IPS DF 6.9 (cell line): ENCODE results near the gene FNIP2.
A peak's percentile ranks its signal among the peaks of the same experiment; 100 is the strongest.
"Not testable (repeated sequence)": the region's sequence is repeated elsewhere in the genome, so short reads cannot be mapped to it uniquely, and the experiment has no call there.

Source experiments
- DNase-seq: peaks from one replicate; pipeline ENCODE4 v3.0.0-alpha.2; 2013; ENCODE audit warnings: low read depth, low spot score
- H3K27ac ChIP-seq: one replicate; pipeline ENCODE4 v1.5.1; 2013; ENCODE audit warnings: low read length, control low read depth
- H3K27me3 ChIP-seq: 2 replicates; pipeline ENCODE4 v1.6.1; 2013; ENCODE audit warnings: mild to moderate bottlenecking, low read length; ENCODE audit not compliant: control insufficient read depth, insufficient read depth
- H3K36me3 ChIP-seq: 2 replicates; pipeline ENCODE4 v1.6.1; 2013; ENCODE audit warnings: low read length; ENCODE audit not compliant: control insufficient read depth, insufficient read depth
- H3K4me1 ChIP-seq: 2 replicates; pipeline ENCODE4 v1.6.1; 2013; ENCODE audit warnings: low read length; ENCODE audit not compliant: control insufficient read depth, insufficient read depth
- H3K4me3 ChIP-seq: 2 replicates; pipeline ENCODE4 v1.5.1; 2013; ENCODE audit warnings: mild to moderate bottlenecking, low read length
- H3K9me3 ChIP-seq: 2 replicates; pipeline ENCODE4 v1.6.1; 2013; ENCODE audit warnings: low read length, inconsistent platforms; ENCODE audit not compliant: control insufficient read depth, insufficient read depth
- WGBS: extraction: QIAGEN DNeasy Blood & Tissue Kit; methylation state at CpG from one replicate; pipeline ENCODE4 v1.1.7; 2013; ENCODE audit warnings: mixed read lengths, missing lambda C conversion rate; ENCODE audit not compliant: insufficient read length, insufficient coverage; 5-methylcytosine and 5-hydroxymethylcytosine counted together

The FNIP2 gene

DNA sequence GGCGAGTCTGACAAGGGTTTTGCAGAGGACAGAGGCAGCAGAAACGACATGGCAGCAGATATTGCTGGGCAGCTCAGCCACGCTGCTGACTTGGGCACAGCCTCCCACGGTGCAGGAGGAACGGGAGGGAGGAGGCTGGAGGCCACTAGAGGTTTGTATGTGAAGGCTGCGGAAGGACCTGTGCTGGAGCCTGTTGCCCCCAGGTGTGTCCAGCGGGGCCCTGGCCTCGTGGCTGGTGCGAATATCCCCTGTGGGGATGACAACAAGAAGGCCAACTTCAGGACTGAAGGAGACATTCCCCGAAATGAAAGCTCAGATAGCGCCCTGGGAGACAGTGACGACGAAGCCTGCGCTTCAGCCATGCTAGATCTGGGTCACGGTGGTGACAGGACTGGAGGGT is 100.2 kb downstream of the FNIP2 start:
- WGBS = no CpG with 5 or more reads among the region's 15 CpGs
- Histone ChIP-seq H3K27me3 (no peaks in the 10 kb centered on the region), H3K36me3 (no peaks in the 10 kb centered on the region)

DNA sequence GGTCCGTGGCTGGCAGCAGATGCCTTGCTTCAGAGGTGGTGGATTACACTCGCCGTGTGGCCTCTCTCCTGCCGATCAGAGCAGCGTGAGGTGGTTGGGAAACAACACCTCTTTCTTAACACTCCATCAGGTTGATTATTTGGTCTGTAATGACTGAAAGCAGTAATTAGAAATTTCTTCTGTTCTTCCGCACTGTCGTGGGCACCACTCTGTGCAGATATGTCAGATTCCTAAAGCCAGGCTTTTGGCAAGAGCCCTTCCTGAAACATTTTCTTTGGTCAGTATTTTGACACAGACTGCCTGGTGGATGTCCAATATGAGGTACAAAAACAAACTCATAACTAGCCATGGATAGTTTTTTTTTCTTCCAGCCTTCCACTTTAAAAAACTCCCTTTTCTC is 100.9 kb downstream of the FNIP2 start:
- Histone ChIP-seq H3K9me3 (no peaks in the 10 kb centered on the region), H3K27ac (no peak overlapping the region), H3K4me3 (no peak overlapping the region), H3K27me3 (no peaks in the 10 kb centered on the region), H3K36me3 (no peaks in the 10 kb centered on the region), H3K4me1 (0 out of 2 replicates have a peak, but pooled peaks cover 1% of the 10 kb centered on the region)
- no peak for DNase-seq
- no CpG with 5 or more reads among the region's 7 CpGs for WGBS

More for the DNA sequence above, 100.2 kb downstream of the FNIP2 start:
- Histone ChIP-seq H3K4me1 (0 out of 2 replicates have a peak, but pooled peaks cover 1% of the 10 kb centered on the region), H3K4me3 (no peak overlapping the region), H3K9me3 (no peaks in the 10 kb centered on the region), H3K27ac (no peak overlapping the region)
- no peak for DNase-seq

DNA sequence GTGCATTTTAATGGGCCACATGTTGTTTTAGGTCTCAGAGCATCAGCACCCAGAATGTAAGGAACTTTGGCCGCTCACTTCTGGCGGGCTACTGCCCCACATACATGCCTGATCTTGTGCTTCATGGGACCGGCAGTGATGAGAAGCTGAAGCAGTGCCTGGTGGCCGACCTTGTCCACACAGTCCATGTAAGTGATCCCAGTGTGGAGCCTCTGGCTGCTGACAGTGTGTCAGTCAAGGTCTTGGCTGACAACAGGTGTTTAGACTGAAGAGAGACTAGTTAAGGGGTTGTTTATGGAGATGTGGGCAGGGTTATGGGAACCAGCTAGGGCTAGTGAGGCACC is 101.4 kb downstream of the FNIP2 start:
- WGBS = no CpG with 5 or more reads among the region's 4 CpGs
- DNase-seq = no peak
- H3K4me1 ChIP-seq = 0 out of 2 replicates have a peak, but pooled peaks cover 1% of the 10 kb centered on the region
- no peak overlapping the region for H3K27ac ChIP-seq
- no peak overlapping the region for H3K4me3 ChIP-seq
- H3K9me3 ChIP-seq = no peaks in the 10 kb centered on the region
- H3K27me3 ChIP-seq = no peaks in the 10 kb centered on the region
- H3K36me3 ChIP-seq = no peaks in the 10 kb centered on the region

DNA sequence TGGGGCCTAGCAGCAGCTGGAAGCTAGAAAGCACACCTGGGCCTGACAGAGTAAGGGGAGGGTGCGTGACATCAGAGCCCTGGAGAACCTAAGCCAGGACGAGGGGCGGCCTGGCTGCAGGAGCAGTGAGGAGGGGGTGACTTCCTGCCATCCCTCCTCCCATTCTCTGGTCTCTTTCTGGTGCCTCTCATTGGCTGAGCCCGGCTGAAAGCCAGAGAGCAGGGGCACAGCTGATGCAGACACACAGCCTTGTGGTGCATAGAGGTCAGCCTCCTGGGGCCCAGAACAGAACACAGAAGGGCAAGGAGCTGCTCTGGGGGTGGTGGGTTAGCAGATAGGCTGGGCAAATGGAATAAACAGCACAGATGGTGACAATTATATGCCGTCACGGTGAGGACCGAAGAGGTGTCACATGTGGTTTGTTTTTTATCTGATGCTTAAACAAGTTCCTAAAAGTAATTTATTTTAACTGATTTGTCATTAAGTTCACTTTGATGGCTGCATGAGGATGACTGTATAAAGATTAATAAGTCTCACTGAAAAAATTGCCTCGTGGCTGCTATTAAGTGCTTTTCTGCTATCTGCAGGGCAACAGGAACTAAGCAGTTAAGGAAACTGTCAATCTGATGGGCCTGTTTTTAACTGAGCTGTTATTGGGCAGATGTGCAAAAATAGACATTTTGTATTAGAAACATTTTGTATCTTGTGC is 102.0 kb downstream of the FNIP2 start:
- no CpG with 5 or more reads among the region's 8 CpGs for WGBS
- Histone ChIP-seq H3K4me3 (no peak overlapping the region), H3K27ac (no peak overlapping the region), H3K9me3 (no peaks in the 10 kb centered on the region), H3K4me1 (0 out of 2 replicates have a peak, but pooled peaks cover 1% of the 10 kb centered on the region), H3K27me3 (no peaks in the 10 kb centered on the region), H3K36me3 (no peaks in the 10 kb centered on the region)
- peak; percentile 31 for DNase-seq

DNA sequence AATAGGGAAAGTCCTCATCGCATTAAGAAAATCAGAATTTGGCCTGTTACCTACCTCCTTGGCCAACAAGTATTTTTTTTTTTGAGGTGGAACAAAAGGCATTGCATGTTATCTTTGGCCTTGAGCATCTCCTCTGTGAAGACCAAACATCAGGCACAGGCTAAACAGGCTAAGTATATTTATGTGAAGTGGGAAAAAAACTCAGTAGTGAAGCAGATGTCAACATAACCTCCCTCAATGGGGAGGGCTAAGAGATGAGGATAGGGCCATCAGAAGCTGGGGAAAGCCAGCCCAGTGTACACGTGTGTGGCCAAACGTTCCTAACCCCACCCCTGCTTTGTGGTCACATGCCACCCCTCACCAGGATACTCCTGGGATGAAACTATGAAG is 102.5 kb downstream of the FNIP2 start:
- Histone ChIP-seq H3K4me1 (0 out of 2 replicates have a peak, but pooled peaks cover 1% of the 10 kb centered on the region), H3K4me3 (no peak overlapping the region), H3K9me3 (no peaks in the 10 kb centered on the region), H3K36me3 (no peaks in the 10 kb centered on the region), H3K27me3 (no peaks in the 10 kb centered on the region), H3K27ac (no peak overlapping the region)
- DNase-seq = no peak
- no CpG with 5 or more reads among the region's 3 CpGs for WGBS

DNA sequence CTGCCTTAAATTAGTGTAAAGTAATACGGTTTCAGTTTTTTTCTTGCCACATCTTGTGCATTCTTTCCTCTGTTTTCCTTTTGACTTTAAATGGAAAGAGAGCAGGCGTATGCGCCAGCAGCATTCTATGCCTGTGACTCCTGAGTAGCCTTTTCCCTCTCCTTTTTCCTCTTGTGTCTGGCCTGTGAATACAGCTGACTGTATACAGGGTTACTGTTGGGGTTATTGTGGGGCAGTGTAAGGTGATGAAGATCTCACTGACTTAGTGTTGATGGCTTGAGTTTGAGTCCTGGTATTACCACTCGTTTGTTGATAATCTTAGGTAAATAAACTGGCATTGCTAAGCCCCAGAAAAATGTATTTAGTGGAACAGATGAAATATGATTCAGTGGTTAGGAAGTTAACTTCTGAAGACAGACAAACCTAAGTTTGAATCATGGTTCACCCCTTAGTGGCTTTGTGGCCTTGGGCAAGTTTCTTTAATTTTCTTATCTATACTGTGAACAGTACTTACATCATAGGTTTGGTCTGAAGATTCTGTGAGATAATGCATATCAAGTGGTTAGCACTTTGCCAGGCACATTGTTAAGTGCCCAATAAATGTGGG is 105.1 kb downstream of the FNIP2 start:
- Histone ChIP-seq H3K4me3 (no peak overlapping the region), H3K4me1 (0 out of 2 replicates have a peak, but pooled peaks cover 1% of the 10 kb centered on the region), H3K36me3 (no peaks in the 10 kb centered on the region), H3K27ac (no peak overlapping the region), H3K27me3 (no peaks in the 10 kb centered on the region), H3K9me3 (no peaks in the 10 kb centered on the region)
- DNase-seq = no peak
- no CpG with 5 or more reads among the region's 4 CpGs for WGBS

DNA sequence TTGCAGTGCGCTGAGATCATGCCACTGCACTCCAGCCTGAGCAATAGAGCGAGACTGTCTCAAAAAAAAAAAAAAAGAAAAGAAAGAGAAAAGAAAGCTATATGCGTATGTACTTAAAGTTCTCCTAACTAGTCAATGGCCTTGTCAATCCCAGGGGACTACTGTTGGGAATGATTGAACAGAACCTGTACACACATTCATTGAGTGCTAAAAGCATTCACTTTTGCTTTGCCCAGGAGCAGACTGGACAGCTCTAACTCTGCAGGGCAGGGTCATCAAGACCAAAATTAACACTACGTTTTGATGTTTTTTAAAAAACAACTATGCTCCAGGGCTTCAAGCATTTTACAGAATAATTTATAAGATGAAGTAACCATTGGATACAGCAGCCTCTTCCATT is 106.2 kb downstream of the FNIP2 start:
- peaks cover 1% of the 10 kb centered on the region; the same call in 1 of the 2 replicates for H3K4me1 ChIP-seq
- no peak overlapping the region for H3K27ac ChIP-seq
- WGBS = no CpG with 5 or more reads among the region's 4 CpGs
- H3K4me3 ChIP-seq = no peak overlapping the region
- no peaks in the 10 kb centered on the region for H3K9me3 ChIP-seq
- H3K27me3 ChIP-seq = no peaks in the 10 kb centered on the region
- H3K36me3 ChIP-seq = no peaks in the 10 kb centered on the region
- no peak for DNase-seq

DNA sequence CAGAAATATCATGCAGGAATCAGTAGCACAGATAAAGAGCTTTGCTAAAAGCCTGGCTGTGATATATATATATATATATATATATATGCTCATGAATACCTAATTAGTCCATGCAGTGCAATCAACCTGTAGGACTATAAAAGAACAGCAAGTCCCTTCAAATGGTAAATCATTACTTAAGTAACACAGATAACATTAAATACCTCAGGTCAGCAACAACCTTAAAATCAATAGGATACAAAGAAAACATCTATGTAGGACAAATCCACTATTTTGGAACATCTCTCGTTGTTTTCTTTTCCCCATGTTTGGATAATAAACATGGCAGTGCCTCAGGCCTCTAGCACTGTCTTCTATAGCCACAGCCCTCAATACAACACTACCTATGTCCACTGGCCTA is 106.6 kb downstream of the FNIP2 start:
- no peaks in the 10 kb centered on the region for H3K9me3 ChIP-seq
- DNase-seq = no peak
- no peaks in the 10 kb centered on the region for H3K36me3 ChIP-seq
- H3K27me3 ChIP-seq = no peaks in the 10 kb centered on the region
- H3K4me1 ChIP-seq = peaks cover 1% of the 10 kb centered on the region; the same call in 1 of the 2 replicates
- H3K27ac ChIP-seq = no peak overlapping the region
- WGBS = no CpG with 5 or more reads among the region's 1 CpG
- H3K4me3 ChIP-seq = no peak overlapping the region

DNA sequence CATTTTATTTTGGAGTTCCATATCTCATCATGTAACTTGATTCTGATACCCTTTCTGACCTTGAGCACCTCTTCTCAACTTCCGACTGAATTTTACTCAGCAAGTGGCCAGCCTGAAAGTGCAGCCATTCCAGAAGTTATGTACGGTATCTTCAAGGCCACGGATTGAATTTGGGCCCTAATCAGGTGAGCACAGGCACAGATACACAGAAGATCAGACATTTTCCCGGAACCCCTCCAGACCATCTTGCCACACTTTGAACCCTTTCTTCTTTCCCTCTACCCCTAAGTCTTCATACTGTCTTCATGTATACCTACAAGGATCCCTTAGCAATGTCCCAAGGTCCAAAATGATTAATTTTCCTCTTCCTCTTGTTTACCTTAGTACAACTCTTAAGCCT is 108.2 kb downstream of the FNIP2 start:
- no peaks in the 10 kb centered on the region; the same call in 1 of the 2 replicates for H3K4me1 ChIP-seq
- no peaks in the 10 kb centered on the region for H3K9me3 ChIP-seq
- no CpG with 5 or more reads among the region's 4 CpGs for WGBS

DNA sequence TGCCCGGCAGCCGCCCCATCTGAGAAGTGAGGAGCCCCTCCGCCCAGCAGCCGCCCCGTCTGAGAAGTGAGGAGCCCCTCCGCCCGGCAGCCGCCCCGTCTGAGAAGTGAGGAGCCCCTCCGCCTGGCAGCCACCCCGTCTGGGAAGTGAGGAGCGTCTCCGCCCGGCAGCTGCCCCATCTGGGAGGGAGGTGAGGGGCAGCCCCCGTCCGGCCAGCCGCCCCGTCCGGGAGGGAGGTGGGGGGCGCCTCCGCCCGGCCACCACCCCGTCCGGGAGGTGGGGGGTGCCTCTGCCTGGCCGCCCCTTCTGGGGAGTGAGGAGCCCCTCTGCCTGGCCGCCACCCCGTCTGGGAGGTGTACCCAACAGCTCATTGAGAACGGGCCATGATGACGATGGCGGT is 113.3 kb downstream of the FNIP2 start:
- not testable (repeated sequence) for H3K9me3 ChIP-seq, DNase-seq, H3K4me1 ChIP-seq, H3K27ac ChIP-seq, H3K4me3 ChIP-seq, H3K27me3 ChIP-seq, H3K36me3 ChIP-seq
- no CpG with 5 or more reads among the region's 30 CpGs for WGBS

More for the DNA sequence above, 108.2 kb downstream of the FNIP2 start:
- Histone ChIP-seq H3K27ac (no peak overlapping the region), H3K4me3 (no peak overlapping the region), H3K27me3 (no peaks in the 10 kb centered on the region), H3K36me3 (no peaks in the 10 kb centered on the region)
- no peak for DNase-seq

DNA sequence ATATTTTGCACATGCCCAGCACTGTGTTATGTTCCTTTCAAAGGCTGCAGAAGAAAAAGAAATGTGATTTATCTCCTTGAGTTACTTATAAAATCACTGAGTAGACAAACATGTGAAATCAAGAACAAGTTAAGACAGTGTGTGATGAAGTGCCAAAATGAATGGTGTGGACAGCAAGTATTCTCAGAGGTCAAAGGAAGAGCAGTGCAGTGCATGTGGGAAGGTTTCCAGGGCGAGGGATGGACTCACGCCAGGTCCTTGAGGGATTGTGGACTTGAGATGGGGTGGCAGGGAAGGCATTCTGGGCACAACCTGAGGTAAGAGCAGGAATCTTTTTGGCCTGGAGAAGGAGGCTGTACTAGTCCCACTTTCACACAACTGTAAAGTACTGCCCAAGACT is 115.5 kb downstream of the FNIP2 start:
- no CpG with 5 or more reads among the region's 2 CpGs for WGBS
- H3K27me3 ChIP-seq = no peaks in the 10 kb centered on the region
- H3K4me1 ChIP-seq = no peaks in the 10 kb centered on the region
- no peak for DNase-seq
- no peaks in the 10 kb centered on the region for H3K36me3 ChIP-seq
- H3K9me3 ChIP-seq = no peaks in the 10 kb centered on the region
- no peak overlapping the region for H3K27ac ChIP-seq
- no peak overlapping the region for H3K4me3 ChIP-seq
